AG10803 (cell line): ENCODE results near the gene TMC2.

Experiments used
- DNase-seq: peaks from one replicate; pipeline ENCODE4 v3.0.0; 2010; ENCODE audit warnings: low read depth
- H3K4me3 ChIP-seq: 2 replicates; pipeline ENCODE4 v1.5.1; 2011; ENCODE audit warnings: mild to moderate bottlenecking, low read length, control low read depth
- TF ChIP-seq, protein P1 (sequence below): conservative IDR thresholded peaks from 2 replicates; pipeline ENCODE4 v1.5.1; 2011; ENCODE audit warnings: mild to moderate bottlenecking, low read length, control low read depth, inconsistent platforms

Gene TMC2

DNA sequence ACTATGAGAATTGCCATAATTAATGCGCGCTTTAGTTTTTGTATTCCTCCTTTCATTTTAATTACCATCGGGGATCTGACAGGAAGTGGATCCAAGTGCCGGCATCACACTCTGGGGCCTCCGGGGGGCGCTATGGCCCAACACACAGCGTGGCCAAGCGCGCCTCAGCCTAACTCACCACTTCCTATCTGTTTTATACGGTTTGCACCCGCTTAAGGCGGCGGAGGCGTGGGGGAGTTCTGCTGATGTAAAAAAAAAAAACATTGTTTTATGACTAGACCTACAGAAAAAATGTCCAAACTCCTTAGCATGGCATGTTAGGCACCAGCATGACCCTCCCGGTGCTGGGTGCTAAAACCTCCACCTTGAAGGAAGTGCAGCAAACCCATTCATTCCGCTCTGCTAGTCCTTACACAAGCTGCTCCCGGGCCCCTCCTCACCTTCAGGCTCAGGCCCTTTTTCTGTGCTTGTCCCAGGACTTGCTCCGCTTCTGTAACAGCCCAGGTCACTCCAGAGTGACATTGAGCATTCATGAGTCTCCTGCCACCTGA lies 151.7 kb downstream of the TMC2 start:
- no peak overlapping the region for H3K4me3 ChIP-seq
- no peak for DNase-seq
- TF ChIP-seq, protein P1, sequence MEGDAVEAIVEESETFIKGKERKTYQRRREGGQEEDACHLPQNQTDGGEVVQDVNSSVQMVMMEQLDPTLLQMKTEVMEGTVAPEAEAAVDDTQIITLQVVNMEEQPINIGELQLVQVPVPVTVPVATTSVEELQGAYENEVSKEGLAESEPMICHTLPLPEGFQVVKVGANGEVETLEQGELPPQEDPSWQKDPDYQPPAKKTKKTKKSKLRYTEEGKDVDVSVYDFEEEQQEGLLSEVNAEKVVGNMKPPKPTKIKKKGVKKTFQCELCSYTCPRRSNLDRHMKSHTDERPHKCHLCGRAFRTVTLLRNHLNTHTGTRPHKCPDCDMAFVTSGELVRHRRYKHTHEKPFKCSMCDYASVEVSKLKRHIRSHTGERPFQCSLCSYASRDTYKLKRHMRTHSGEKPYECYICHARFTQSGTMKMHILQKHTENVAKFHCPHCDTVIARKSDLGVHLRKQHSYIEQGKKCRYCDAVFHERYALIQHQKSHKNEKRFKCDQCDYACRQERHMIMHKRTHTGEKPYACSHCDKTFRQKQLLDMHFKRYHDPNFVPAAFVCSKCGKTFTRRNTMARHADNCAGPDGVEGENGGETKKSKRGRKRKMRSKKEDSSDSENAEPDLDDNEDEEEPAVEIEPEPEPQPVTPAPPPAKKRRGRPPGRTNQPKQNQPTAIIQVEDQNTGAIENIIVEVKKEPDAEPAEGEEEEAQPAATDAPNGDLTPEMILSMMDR = peak; percentile 42

DNA sequence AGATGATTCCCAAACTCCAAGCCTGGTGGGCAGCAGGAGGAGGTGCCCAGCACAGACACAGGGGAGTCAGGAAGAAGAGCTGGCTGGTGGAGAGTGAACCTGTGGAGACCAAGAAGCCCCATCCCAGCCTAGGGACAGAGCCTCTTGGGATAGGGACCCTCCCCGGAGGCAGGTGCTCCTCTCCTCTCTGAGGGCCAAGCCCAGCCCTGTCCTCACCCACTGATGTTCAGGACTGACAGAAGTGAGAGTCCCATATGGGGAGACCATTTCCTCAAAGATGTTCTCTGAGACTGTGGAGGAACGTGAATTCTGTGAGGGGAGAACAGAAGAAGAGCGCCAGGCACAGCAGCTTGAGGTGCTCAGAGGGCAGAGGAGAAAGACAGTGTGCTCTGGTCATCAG lies 153.8 kb downstream of the TMC2 start:
- no peak for DNase-seq
- no peak overlapping the region for H3K4me3 ChIP-seq
- TF ChIP-seq, protein P1 = no peak

DNA sequence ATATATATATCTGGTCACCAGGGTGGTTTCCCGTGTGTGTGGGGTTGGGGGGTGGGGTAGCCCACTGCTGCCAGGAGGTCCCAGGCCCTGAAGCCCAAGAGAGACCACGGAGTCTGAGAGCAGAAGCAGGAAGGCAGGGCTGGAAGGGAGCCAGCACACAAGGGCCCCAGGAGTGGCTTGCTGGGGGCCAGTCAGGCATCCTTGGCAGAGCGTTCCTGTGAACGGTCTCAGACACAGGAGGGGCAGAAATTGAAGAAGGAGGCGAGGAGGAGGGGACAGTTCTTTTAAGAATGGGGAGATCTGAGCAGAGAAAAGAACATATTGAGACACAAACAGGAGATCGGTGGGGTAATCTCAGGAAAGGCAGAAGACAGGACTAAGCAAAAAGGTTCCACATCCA lies 154.3 kb downstream of the TMC2 start:
- no peak overlapping the region for H3K4me3 ChIP-seq

DNA sequence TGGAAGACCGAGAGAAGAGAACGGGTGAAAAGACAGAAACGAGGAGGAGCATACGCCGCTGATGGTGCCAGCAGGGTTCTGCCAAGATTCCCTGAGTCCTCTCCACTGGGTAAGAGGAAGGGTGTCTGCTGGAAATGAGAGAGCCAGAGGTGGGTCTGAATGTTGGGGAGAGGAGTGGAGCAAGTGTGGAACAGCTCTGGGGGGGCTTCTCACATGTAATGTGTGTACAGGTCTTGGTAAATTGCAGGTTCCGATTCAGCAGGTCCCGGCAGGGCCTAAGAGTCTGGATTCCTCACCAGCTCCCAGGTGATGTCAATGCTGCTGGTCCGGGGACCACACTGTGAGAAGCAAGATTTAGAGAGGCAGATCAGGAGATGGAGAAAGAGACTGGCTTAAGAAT lies 154.8 kb downstream of the TMC2 start:
- DNase-seq = no peak
- no peak overlapping the region for H3K4me3 ChIP-seq
- TF ChIP-seq, protein P1 = no peak

More for the DNA sequence above, 154.3 kb downstream of the TMC2 start:
- DNase-seq = no peak
- TF ChIP-seq, protein P1 = no peak
